H1 (cell line): ENCODE results near the gene FGFR2. TPM values are rescaled to one million over a fixed set of nuclear protein-coding genes. Genes with fewer than 3 reads are reported as not detected.

Source experiments
- CTCF ChIA-PET: fragments of 300-600 bp; sonication (Branson Sonifier 250); formaldehyde crosslinking; loops from one replicate; lab custom pipeline; 2021; ENCODE audit not compliant: partially characterized antibody; lab: Charles Lee
- POLR2A ChIA-PET: fragments of 300-600 bp; sonication (Branson Sonifier 250); formaldehyde crosslinking; loops from one replicate; lab custom pipeline; 2021; ENCODE audit warnings: inconsistent platforms; ENCODE audit not compliant: partially characterized antibody; lab: Charles Lee
- DNase-seq, 2 experiments: peaks; one replicate each; pipeline versions ENCODE4 v3.0.0 to v3.0.0-alpha.2; 2010 to 2022; ENCODE audit warnings: low spot score in 2 of 2, low read depth in 1 of 2, mixed read lengths in 1 of 2
- FAIRE-seq: peaks from 2 replicates; lab custom pipeline; 2011; peaks lifted over from hg19 to GRCh38; lab: Jason Lieb, UNC
- H2AFZ ChIP-seq: 2 replicates; pipeline ENCODE4 v1.8.1; 2012; ENCODE audit warnings: low read length, inconsistent platforms
- H2AK5ac ChIP-seq: 2 replicates; pipeline ENCODE4 v1.6.1; 2013; ENCODE audit warnings: low read depth, low read length
- H2BK120ac ChIP-seq: replicated peaks from 2 replicates; pipeline ENCODE3; 2013; ENCODE audit warnings: low read depth, low read length, inconsistent platforms
- H2BK12ac ChIP-seq: 2 replicates; pipeline ENCODE4 v1.6.1; 2013; ENCODE audit warnings: low read depth, low read length
- H2BK15ac ChIP-seq: 2 replicates; pipeline ENCODE4 v1.6.1; 2013; ENCODE audit warnings: low read length
- H2BK20ac ChIP-seq: 2 replicates; pipeline ENCODE4 v1.6.1; 2013; ENCODE audit warnings: low read length
- H2BK5ac ChIP-seq: 2 replicates; pipeline ENCODE4 v1.6.1; 2013; ENCODE audit warnings: low read depth, low read length
- H3K14ac ChIP-seq: 2 replicates; pipeline ENCODE4 v1.6.1; 2013; ENCODE audit warnings: inconsistent platforms; ENCODE audit not compliant: insufficient read length
- H3K18ac ChIP-seq: 2 replicates; pipeline ENCODE4 v1.6.1; 2013; ENCODE audit warnings: low read length; ENCODE audit errors: extremely low read depth
- H3K23ac ChIP-seq: 2 replicates; pipeline ENCODE4 v1.6.1; 2013; ENCODE audit warnings: inconsistent platforms; ENCODE audit not compliant: insufficient read length
- H3K23me2 ChIP-seq: 2 replicates; pipeline ENCODE4 v1.6.1; 2013; ENCODE audit warnings: low read depth, low read length
- H3K27ac ChIP-seq: 2 replicates; pipeline ENCODE4 v1.6.1; 2011; ENCODE audit warnings: low read depth, low read length, inconsistent platforms
- H3K27me3 ChIP-seq, 4 experiments: replicated peaks in 1 of 4; 1 replicate in 1 of 4; 2 replicates in 3 of 4; pipeline versions ENCODE4 v1.6.1 to v1.8.1; 2011 to 2013; ENCODE audit warnings: low read length in 3 of 4, mild to moderate bottlenecking in 3 of 4, inconsistent platforms in 2 of 4, mixed read lengths in 2 of 4, moderate library complexity in 1 of 4; ENCODE audit not compliant: control insufficient read depth in 3 of 4, insufficient read depth in 3 of 4; ENCODE audit errors: extremely low read depth in 1 of 4
- H3K36me3 ChIP-seq, 4 experiments: 2 replicates each; pipeline versions ENCODE4 v1.6.1 to v1.8.1; 2011 to 2013; ENCODE audit warnings: mild to moderate bottlenecking in 4 of 4, low read length in 3 of 4, moderate library complexity in 2 of 4, control low read depth in 1 of 4, inconsistent platforms in 1 of 4; ENCODE audit not compliant: insufficient read depth in 4 of 4, control insufficient read depth in 2 of 4
- H3K4ac ChIP-seq: replicated peaks from 2 replicates; pipeline ENCODE3; 2013; ENCODE audit warnings: low read length, low read depth, mixed read lengths, inconsistent platforms; ENCODE audit not compliant: insufficient read length
- H3K4me1 ChIP-seq, 4 experiments: replicated peaks in 1 of 4; 1 replicate in 1 of 4; 2 replicates in 3 of 4; pipeline versions ENCODE4 v1.6.1 to v1.8.1; 2011 to 2013; ENCODE audit warnings: low read length in 3 of 4, inconsistent platforms in 2 of 4, mixed read lengths in 1 of 4; ENCODE audit not compliant: insufficient read depth in 4 of 4, control insufficient read depth in 3 of 4
- H3K4me2 ChIP-seq, 2 experiments: 2 replicates each; pipeline versions ENCODE4 v1.6.1 to v1.8.1; 2011 to 2013; ENCODE audit warnings: low read depth in 2 of 2, low read length in 2 of 2, control low read depth in 1 of 2, inconsistent platforms in 1 of 2, mild to moderate bottlenecking in 1 of 2; ENCODE audit not compliant: insufficient read depth in 1 of 2
- H3K4me3 ChIP-seq, 4 experiments: fragments of 200-600, 300-600 bp in 1 of 4; sonication (generic), shearing (Covaris generic), sonication (Bioruptor Twin) in 1 of 4; 2 replicates each; pipeline versions ENCODE4 v1.5.1 to v1.8.1; 2011 to 2016; ENCODE audit warnings: low read length in 4 of 4, low read depth in 3 of 4, control low read depth in 2 of 4, inconsistent platforms in 2 of 4, mild to moderate bottlenecking in 2 of 4, mixed read lengths in 1 of 4, moderate library complexity in 1 of 4; ENCODE audit not compliant: insufficient read depth in 2 of 4; ENCODE audit errors: extremely low read depth in 1 of 4
- H3K56ac ChIP-seq: replicated peaks from 2 replicates; pipeline ENCODE3; 2013; ENCODE audit warnings: low read depth, mild to moderate bottlenecking, mixed read lengths, low read length, inconsistent platforms; ENCODE audit not compliant: insufficient read length
- H3K79me1 ChIP-seq: 2 replicates; pipeline ENCODE4 v1.6.1; 2013; ENCODE audit warnings: low read depth, low read length, control low read depth
- H3K79me2 ChIP-seq, 2 experiments: 2 replicates each; pipeline versions ENCODE4 v1.6.1 to v1.8.1; 2012 to 2013; ENCODE audit warnings: low read length in 2 of 2, mild to moderate bottlenecking in 2 of 2, inconsistent platforms in 1 of 2; ENCODE audit not compliant: insufficient read depth in 2 of 2, control insufficient read depth in 1 of 2
- H3K9ac ChIP-seq, 4 experiments: replicated peaks in 1 of 4; 1 replicate in 1 of 4; 2 replicates in 3 of 4; pipeline versions ENCODE4 v1.6.1 to v1.8.1; 2011 to 2013; ENCODE audit warnings: low read depth in 3 of 4, low read length in 3 of 4, control low read depth in 2 of 4, mild to moderate bottlenecking in 2 of 4, moderate library complexity in 2 of 4, inconsistent platforms in 1 of 4; ENCODE audit errors: extremely low read depth in 1 of 4
- H3K9me3 ChIP-seq, 2 experiments: 2 replicates each; pipeline versions ENCODE4 v1.6.1 to v1.8.1; 2012 to 2013; ENCODE audit warnings: mild to moderate bottlenecking in 2 of 2, moderate library complexity in 2 of 2, control low read depth in 1 of 2, inconsistent platforms in 1 of 2, low read depth in 1 of 2, low read length in 1 of 2, mixed read lengths in 1 of 2; ENCODE audit not compliant: insufficient read depth in 2 of 2
- H4K20me1 ChIP-seq, 2 experiments: replicated peaks in 1 of 2; 2 replicates each; pipeline versions ENCODE3 to v1.8.1; 2011 to 2013; ENCODE audit warnings: inconsistent platforms in 2 of 2, low read length in 2 of 2, mild to moderate bottlenecking in 1 of 2; ENCODE audit not compliant: insufficient read depth in 2 of 2, control insufficient read depth in 1 of 2
- H4K5ac ChIP-seq: 2 replicates; pipeline ENCODE4 v1.6.1; 2013; ENCODE audit warnings: low read length, low read depth, mixed read lengths, inconsistent platforms; ENCODE audit not compliant: insufficient read length
- H4K8ac ChIP-seq: 2 replicates; pipeline ENCODE4 v1.8.0; 2013; ENCODE audit warnings: mild to moderate bottlenecking, moderate library complexity, low read length, inconsistent platforms; ENCODE audit not compliant: insufficient read depth; ENCODE audit errors: extremely low read depth
- H4K91ac ChIP-seq: replicated peaks from 2 replicates; pipeline ENCODE3; 2013; ENCODE audit warnings: low read length, mixed read lengths, inconsistent platforms; ENCODE audit not compliant: insufficient read length
- CBX8 ChIP-seq: fragments of 300-800, 300-1000 bp; sonication (generic); IDR thresholded peaks from 2 replicates; pipeline ENCODE4 v1.7.1; 2016; ENCODE audit warnings: low read depth, low read length, borderline replicate concordance
- CHD2 ChIP-seq: IDR thresholded peaks from 2 replicates; pipeline ENCODE4 v1.6.1; 2012; ENCODE audit warnings: low read length, improper control_type of control experiment
- FOSL1 ChIP-seq: IDR thresholded peaks from 2 replicates; pipeline ENCODE4 v1.6.1; 2011; ENCODE audit warnings: mild to moderate bottlenecking, low read depth, low read length, moderate library complexity; ENCODE audit not compliant: insufficient read depth
- HDAC2 ChIP-seq, 2 experiments: fragments of 300-600 bp in 1 of 2; sonication (generic) in 1 of 2; IDR thresholded peaks; 2 replicates each; pipeline ENCODE4 v1.6.1; 2011 to 2012; ENCODE audit warnings: low read depth in 2 of 2, low read length in 2 of 2, mild to moderate bottlenecking in 2 of 2, moderate library complexity in 2 of 2, borderline replicate concordance in 1 of 2, inconsistent platforms in 1 of 2
- HDAC6 ChIP-seq: IDR thresholded peaks from one replicate; pipeline ENCODE4 v1.7.1; 2012; ENCODE audit warnings: low read depth, mild to moderate bottlenecking, inconsistent platforms, low read length, moderate library complexity
- MAFK ChIP-seq: IDR thresholded peaks from 2 replicates; pipeline ENCODE4 v1.6.1; 2012; ENCODE audit warnings: low read depth, mild to moderate bottlenecking, improper control_type of control experiment, low read length
- POLR2AphosphoS5 ChIP-seq: IDR thresholded peaks from 2 replicates; pipeline ENCODE4 v1.6.1; 2011; ENCODE audit warnings: low read depth, low read length
- RXRA ChIP-seq: IDR thresholded peaks from 2 replicates; pipeline ENCODE4 v1.6.1; 2011; ENCODE audit warnings: low read depth, mild to moderate bottlenecking, low read length, moderate library complexity; ENCODE audit not compliant: insufficient read depth
- SP4 ChIP-seq: IDR thresholded peaks from 2 replicates; pipeline ENCODE4 v1.6.1; 2012; ENCODE audit warnings: low read length, inconsistent platforms
- TEAD4 ChIP-seq: IDR thresholded peaks from 2 replicates; pipeline ENCODE4 v1.6.1; 2012; ENCODE audit warnings: low read depth, low read length, inconsistent platforms, mixed read lengths
- WGBS, 2 experiments: shearing (Covaris generic) in 1 of 2; methylation state at CpG; one replicate each; pipeline versions ENCODE4 v1.1.6 to v1.1.7; 2013 to 2015; ENCODE audit warnings: low lambda C conversion rate in 2 of 2, mixed read lengths in 2 of 2, inconsistent platforms in 1 of 2, low coverage in 1 of 2, missing lambda C conversion rate in 1 of 2; ENCODE audit not compliant: insufficient replicate concordance in 2 of 2, insufficient coverage in 1 of 2, insufficient read length in 1 of 2; ENCODE audit errors: extremely low coverage in 1 of 2, missing lambda C conversion rate in 1 of 2; 5-methylcytosine and 5-hydroxymethylcytosine counted together
- polyA plus RNA-seq, 7 experiments: library from polyadenylated mRNA; depleted of rRNA in 3 of 7; stranded (reverse) in 5 of 7; unstranded in 2 of 7; fragments of >200 nt in 5 of 7; fragments of 200-250 nt in 2 of 7; gene quantifications; 1 replicate in 5 of 7; 2 replicates in 1 of 7; 4 replicates in 1 of 7; pipeline versions ENCODE4 v1.2.1 to v1.2.3, GENCODE V29; 2011 to 2013; ENCODE audit warnings: missing spikeins in 2 of 7, mixed read lengths in 2 of 7
- total RNA-seq: library from RNA; stranded (reverse); fragmentation: NEBNext Ultra II Directional; extraction: Animal tissue kit (Norgen Biotek cat#: 25700); gene quantifications from 2 replicates; pipeline ENCODE4 v1.2.1, GENCODE V29; 2021
- TF ChIP-seq, protein P1 (sequence below): IDR thresholded peaks from 2 replicates; pipeline ENCODE4 v1.6.1; 2012; ENCODE audit warnings: inconsistent platforms
- TF ChIP-seq, protein P2 (sequence below): IDR thresholded peaks from 2 replicates; pipeline ENCODE4 v1.6.1; 2011; ENCODE audit warnings: low read length, improper control_type of control experiment

The FGFR2 gene
- total and polyA plus RNA-seq, 2 of the 8 experiments (the other 6 are each of a cell fraction or from before 2014, with no cell fraction given), result 50.2 to 81.2 TPM

DNA sequence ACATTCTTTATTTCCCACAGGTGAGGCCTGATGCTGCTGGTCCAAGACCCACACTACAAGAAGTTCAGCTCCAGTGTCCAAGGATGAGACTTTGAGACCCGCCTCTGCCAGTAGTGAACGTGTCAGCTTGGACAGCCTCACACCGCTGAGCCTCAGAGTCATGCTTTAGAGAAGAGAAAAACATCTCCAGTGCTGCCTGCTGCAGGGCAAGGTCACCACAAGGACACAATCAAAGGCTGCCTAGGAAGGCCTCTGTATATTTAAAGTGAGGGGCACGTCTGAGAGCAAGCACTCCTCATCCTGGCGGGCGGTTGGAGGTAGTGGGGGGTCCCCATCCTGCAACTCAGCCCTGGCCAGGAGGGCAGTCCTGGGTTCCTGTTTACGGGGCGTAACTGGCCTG, 19.3 kb downstream of the FGFR2 start:
- H2BK15ac ChIP-seq, result no peak overlapping the region
- peak overlapping the region in 1 of 4 experiments; percentile 39; a peak in 1 of 8 replicates for H3K4me3 ChIP-seq
- peaks cover 47 to 76% of the 10 kb centered on the region in 2 experiments for H3K79me2 ChIP-seq
- no peak overlapping the region for H3K14ac ChIP-seq
- TF ChIP-seq MAFK (no peak), POLR2AphosphoS5 (no peak), HDAC6 (no peak), CHD2 (no peak), TEAD4 (no peak), HDAC2 (IDR thresholded peaks at IDR 0.05; ENCODE audit: borderline replicate concordance in 1 of 2, low read depth in 2 of 2, low read length in 2 of 2) (no peak), CBX8 (no peak), SP4 (no peak), FOSL1 (no peak), RXRA (no peak)
- TF ChIP-seq, protein P1, sequence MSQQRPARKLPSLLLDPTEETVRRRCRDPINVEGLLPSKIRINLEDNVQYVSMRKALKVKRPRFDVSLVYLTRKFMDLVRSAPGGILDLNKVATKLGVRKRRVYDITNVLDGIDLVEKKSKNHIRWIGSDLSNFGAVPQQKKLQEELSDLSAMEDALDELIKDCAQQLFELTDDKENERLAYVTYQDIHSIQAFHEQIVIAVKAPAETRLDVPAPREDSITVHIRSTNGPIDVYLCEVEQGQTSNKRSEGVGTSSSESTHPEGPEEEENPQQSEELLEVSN, result no peak
- TF ChIP-seq, protein P2, sequence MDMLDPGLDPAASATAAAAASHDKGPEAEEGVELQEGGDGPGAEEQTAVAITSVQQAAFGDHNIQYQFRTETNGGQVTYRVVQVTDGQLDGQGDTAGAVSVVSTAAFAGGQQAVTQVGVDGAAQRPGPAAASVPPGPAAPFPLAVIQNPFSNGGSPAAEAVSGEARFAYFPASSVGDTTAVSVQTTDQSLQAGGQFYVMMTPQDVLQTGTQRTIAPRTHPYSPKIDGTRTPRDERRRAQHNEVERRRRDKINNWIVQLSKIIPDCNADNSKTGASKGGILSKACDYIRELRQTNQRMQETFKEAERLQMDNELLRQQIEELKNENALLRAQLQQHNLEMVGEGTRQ, result no peak
- no peak for DNase-seq
- H3K4ac ChIP-seq, result no peak overlapping the region
- no peak overlapping the region for H3K9ac ChIP-seq
- H3K79me1 ChIP-seq, result peaks cover 22% of the 10 kb centered on the region
- no peak overlapping the region for H3K27ac ChIP-seq
- H3K9me3 ChIP-seq, result no peaks in the 10 kb centered on the region
- H2AFZ ChIP-seq, result no peak overlapping the region
- peak overlapping the region; percentile 12 for H4K91ac ChIP-seq
- H3K4me2 ChIP-seq, result peak overlapping the region; percentile 83 to 84
- H4K20me1 ChIP-seq, result peaks cover 39 to 52% of the 10 kb centered on the region in 2 experiments
- H2AK5ac ChIP-seq, result peak overlapping the region; percentile 92
- H4K8ac ChIP-seq, result no peak overlapping the region
- FAIRE-seq, result no peak
- 0 out of 2 replicates have a peak overlapping the region, but pooled peaks have one; percentile 9 for H3K18ac ChIP-seq
- H3K23me2 ChIP-seq, result 0 out of 2 replicates have a peak, but pooled peaks cover 2% of the 10 kb centered on the region
- no peaks in the 10 kb centered on the region for H3K27me3 ChIP-seq
- ChIA-PET POLR2A (interaction anchor here (1.0 to 3.5 kb wide), 6 partner anchors 9 to 25 kb away, joined by 3 to 15 read pairs (median 5); partner anchors contain the start of gene FGFR2), CTCF (interaction anchor here (0.8 to 3.7 kb wide), 3 partner anchors 14 to 84 kb away, joined by 3 to 17 read pairs (median 5); no protein-coding TSS in a partner anchor)
- H2BK120ac ChIP-seq, result no peak overlapping the region
- peaks cover 0 to 40% (median 0%) of the 10 kb centered on the region in 4 experiments; a peak in 3 of 8 replicates for H3K36me3 ChIP-seq
- 55% methylated on average over 8 of the region's 8 CpGs; no CpG with 5 or more reads in 1 of the 2 experiments for WGBS, 2 experiments
- H2BK12ac ChIP-seq, result peak overlapping the region; percentile 85
- peak overlapping the region; percentile 58; the same call in 1 of the 2 replicates for H2BK5ac ChIP-seq
- no peak overlapping the region for H3K56ac ChIP-seq
- H3K4me1 ChIP-seq, result peaks cover 36 to 57% (median 47%) of the 10 kb centered on the region in 4 experiments
- H4K5ac ChIP-seq, result no peak overlapping the region
- no peak overlapping the region for H3K23ac ChIP-seq
- H2BK20ac ChIP-seq, result no peak overlapping the region
